HG02885 (cell line): Measurements from ENCODE around the gene SSBP2.
"Not testable (repeated sequence)": the region's sequence is repeated elsewhere in the genome, so short reads cannot be mapped to it uniquely, and the experiment has no call there.

Source experiments
- ATAC-seq: cut with Tn5 transposase; IDR thresholded peaks from one replicate; pipeline ENCODE4 v1.9.1; 2021; ENCODE audit warnings: mild to moderate bottlenecking; ENCODE audit not compliant: unreplicated experiment, poor library complexity

SSBP2 gene

GRCh38 chr5:81607693-81608092, 143.2 kb downstream of the SSBP2 start:
- ATAC-seq = no peak

- ATAC-seq = no peak
Measured at GRCh38 chr5:81606150-81606549, 144.7 kb downstream of the SSBP2 start.

- no peak for ATAC-seq
Measured at GRCh38 chr5:81605299-81605698, 145.6 kb downstream of the SSBP2 start.

- no peak for ATAC-seq
Measured at GRCh38 chr5:81604193-81604592, 146.7 kb downstream of the SSBP2 start.

GRCh38 chr5:81601919-81602318, 149.0 kb downstream of the SSBP2 start:
- no peak for ATAC-seq

- not testable (repeated sequence) for ATAC-seq
Measured at GRCh38 chr5:81592085-81592484, 158.8 kb downstream of the SSBP2 start.

- no peak for ATAC-seq
Measured at GRCh38 chr5:81590498-81591384, 160.2 kb downstream of the SSBP2 start.

GRCh38 chr5:81579262-81579924, 171.5 kb downstream of the SSBP2 start:
- ATAC-seq = no peak

GRCh38 chr5:81577091-81577490, 173.8 kb downstream of the SSBP2 start:
- no peak for ATAC-seq

GRCh38 chr5:81575924-81576323, 175.0 kb downstream of the SSBP2 start:
- no peak for ATAC-seq

GRCh38 chr5:81572201-81572600, 178.7 kb downstream of the SSBP2 start:
- no peak for ATAC-seq

- no peak for ATAC-seq
Measured at GRCh38 chr5:81558188-81558587, 192.7 kb downstream of the SSBP2 start.

GRCh38 chr5:81556809-81557208, 194.1 kb downstream of the SSBP2 start:
- no peak for ATAC-seq

- ATAC-seq = no peak
Measured at GRCh38 chr5:81555865-81556264, 195.0 kb downstream of the SSBP2 start.

GRCh38 chr5:81554647-81555046, 196.2 kb downstream of the SSBP2 start:
- no peak for ATAC-seq

- no peak for ATAC-seq
Measured at GRCh38 chr5:81553567-81554212, 197.2 kb downstream of the SSBP2 start.

- no peak for ATAC-seq
Measured at GRCh38 chr5:81552852-81553566, 197.9 kb downstream of the SSBP2 start.

- no peak for ATAC-seq
Measured at GRCh38 chr5:81549123-81549522, 201.8 kb downstream of the SSBP2 start.

- ATAC-seq = no peak
Measured at GRCh38 chr5:81547001-81547400, 203.9 kb downstream of the SSBP2 start.

GRCh38 chr5:81545911-81546310, 205.0 kb downstream of the SSBP2 start:
- no peak for ATAC-seq
